ENCODE data around the gene PMEL.

The PMEL gene

DNA sequence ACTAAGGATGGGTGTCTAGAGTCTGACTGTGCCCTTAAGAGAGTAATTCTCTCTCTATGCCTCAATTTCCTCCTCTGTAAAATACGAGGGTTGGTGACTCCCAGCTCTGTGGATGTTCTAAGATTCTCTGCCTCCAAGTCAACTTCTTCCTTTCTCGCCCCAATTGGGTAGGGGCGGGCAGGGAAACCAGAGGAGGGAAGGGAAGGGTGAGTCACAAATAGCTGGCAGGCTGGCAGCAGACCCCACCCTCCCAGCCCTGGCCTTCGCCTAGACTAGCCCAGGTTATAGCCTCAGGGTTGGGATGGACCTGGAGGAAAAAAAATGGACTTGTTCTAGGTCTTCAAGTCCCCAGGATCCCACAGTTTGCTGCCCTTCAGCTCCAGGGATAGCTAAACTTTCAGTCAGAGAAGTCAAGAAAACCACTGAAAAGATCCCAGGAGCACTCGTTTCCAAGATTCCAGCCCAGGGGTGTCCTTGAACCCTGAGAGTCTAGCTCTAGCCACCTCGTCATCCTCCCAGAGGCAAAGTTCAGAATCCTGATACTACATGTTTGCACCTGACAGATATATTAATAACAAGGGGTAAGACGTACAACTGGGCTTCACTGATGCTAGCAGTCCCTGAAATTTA is 32.6 kb downstream of the PMEL start:
- Mint-ChIP-seq H3K4me3 (peak overlapping the region; percentile 99), H3K27ac (ENCODE audit: low read depth) (peak overlapping the region; percentile 99), H3K9me3 (no peaks in the 10 kb centered on the region), H3K36me3 (ENCODE audit: insufficient read depth) (peaks cover 58% of the 10 kb centered on the region), H3K27me3 (no peaks in the 10 kb centered on the region), H3K4me1 (peaks cover 80% of the 10 kb centered on the region)
- no peak for DNase-seq (ENCODE audit: low spot score in 2 of 2)
- no peak for ATAC-seq (replicated peaks; ENCODE audit: extremely low read depth, poor library complexity, severe bottlenecking)

DNA sequence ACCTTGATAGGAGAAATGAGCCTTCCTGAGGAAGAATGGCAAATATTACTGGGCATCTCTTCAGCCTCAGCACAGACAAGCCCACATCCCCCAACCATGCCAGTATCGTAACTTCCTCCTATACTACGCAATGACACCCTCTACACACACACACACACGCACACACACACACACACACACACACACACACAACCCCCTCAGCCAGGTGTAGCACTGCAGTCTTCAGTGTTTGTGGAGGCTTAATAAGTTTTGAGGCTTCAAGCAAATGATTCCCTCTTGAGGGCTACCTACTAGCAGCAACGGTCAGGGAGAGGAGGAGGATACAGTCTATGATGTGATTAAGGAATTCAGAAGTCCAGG is 33.3 kb downstream of the PMEL start:
- Mint-ChIP-seq H3K9me3 (no peaks in the 10 kb centered on the region), H3K4me1 (peaks cover 80% of the 10 kb centered on the region), H3K4me3 (peak overlapping the region; percentile 99), H3K36me3 (ENCODE audit: insufficient read depth) (peaks cover 62% of the 10 kb centered on the region), H3K27ac (ENCODE audit: low read depth) (peak overlapping the region; percentile 99), H3K27me3 (no peaks in the 10 kb centered on the region)
- ATAC-seq (replicated peaks; ENCODE audit: extremely low read depth, poor library complexity, severe bottlenecking) (peak; percentile 44), DNase-seq (ENCODE audit: low spot score in 2 of 2) (peak in 1 of 2 donors; percentile 37)

DNA sequence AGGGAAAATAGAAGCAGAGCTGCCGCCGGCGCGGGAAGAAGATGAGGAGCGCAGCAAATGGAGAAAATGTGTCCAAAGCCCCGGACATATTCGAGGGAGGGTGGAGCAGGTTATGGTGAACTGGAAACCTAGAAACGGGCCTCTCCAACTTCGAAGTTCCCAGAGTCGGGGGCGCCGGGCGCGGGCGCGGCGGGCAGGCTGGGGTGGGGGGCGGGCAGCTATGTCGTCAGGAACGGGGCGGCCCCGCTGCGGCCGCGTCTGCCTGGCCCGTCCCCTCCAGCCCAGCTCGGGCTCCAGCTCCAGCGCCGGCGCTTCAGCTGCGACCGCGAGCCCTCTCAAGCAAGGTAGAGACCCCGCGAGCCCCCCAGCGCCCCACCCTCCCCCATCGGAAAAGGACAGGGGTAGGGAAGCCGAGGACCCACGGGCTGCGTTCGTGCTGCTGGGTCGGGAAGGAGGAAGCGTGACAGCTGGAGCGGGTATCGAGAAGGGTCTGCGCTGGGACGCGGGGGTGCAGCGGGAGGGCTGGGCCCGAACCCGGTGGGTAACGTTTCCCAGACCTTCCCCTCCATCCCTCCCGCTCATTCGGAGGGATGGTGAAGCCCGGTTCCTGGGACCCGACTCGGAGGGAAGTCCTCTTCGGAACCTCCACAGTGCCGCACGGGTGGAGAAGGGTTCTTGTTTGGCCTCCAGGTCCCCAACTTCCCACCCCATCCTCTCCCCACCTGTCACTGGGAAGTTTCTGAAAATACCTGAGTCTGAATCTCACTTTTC is 33.9 kb downstream of the PMEL start:
- peaks cover 78% of the 10 kb centered on the region for H3K4me1 Mint-ChIP-seq
- ATAC-seq (replicated peaks; ENCODE audit: extremely low read depth, poor library complexity, severe bottlenecking): no peak
- H3K27ac Mint-ChIP-seq (ENCODE audit: low read depth): peak overlapping the region; percentile 99
- no peak for DNase-seq (ENCODE audit: low spot score in 2 of 2)
- H3K9me3 Mint-ChIP-seq: no peaks in the 10 kb centered on the region
- H3K27me3 Mint-ChIP-seq: no peaks in the 10 kb centered on the region
- peaks cover 57% of the 10 kb centered on the region for H3K36me3 Mint-ChIP-seq (ENCODE audit: insufficient read depth)
- peak overlapping the region; percentile 99 for H3K4me3 Mint-ChIP-seq

DNA sequence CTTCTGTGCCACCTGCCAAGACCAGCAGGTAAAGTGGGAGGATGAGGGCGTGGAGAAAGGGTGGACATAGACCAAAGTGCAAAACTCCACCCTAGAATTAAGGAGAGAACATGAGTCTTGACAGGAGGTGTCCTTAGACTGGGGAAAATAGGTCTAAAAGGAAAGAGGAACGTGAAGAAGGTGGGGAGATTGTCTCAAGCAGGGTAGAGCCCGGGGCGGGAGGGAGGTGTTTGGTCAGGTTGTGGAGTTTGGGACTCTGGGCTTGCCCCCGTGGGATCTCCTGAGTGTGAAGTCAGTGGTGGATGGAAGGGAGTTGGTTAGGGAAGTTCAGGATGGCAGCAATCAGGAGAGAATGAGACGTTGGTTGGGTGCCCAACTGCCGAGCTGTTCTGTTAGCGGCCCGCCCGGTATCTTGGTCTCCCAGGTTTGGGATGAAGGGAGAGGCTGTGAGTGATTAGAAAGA is 34.5 kb downstream of the PMEL start:
- ATAC-seq (replicated peaks; ENCODE audit: extremely low read depth, poor library complexity, severe bottlenecking): no peak
- Mint-ChIP-seq H3K4me3 (peak overlapping the region; percentile 99), H3K9me3 (no peaks in the 10 kb centered on the region), H3K4me1 (peaks cover 81% of the 10 kb centered on the region), H3K27me3 (no peaks in the 10 kb centered on the region), H3K36me3 (ENCODE audit: insufficient read depth) (peaks cover 55% of the 10 kb centered on the region), H3K27ac (ENCODE audit: low read depth) (peak overlapping the region; percentile 99)
- no peak for DNase-seq (ENCODE audit: low spot score in 2 of 2)

DNA sequence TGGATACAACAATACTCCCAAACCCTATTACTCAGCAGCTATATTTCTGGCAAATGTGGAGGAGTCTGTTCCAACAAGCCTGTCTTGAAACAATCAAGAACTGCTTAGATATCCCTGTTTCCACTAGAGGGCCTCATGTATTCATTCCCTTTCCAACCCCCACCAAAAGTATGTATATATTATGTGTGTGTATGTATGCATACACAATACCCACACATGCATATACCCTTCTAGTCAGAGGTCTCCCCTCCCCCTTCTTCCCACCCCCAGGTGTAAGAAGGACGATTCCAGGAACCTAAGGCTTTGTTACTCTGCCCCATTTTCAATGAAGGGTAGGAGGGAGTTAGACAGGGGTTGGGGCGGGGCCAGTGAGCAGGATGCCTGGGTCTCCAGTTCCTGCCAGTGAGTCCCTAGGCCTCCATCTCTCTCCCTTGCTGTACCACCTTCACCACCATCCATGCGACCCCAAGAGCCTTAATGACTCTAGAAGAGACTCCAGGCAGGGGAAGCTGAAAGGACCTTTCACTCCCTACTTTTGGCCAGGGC is 35.0 kb downstream of the PMEL start, which contains the start of gene DGKA:
Gene DGKA, plus strand, starts transcription at position 392 of the 546 bp plus-strand sequence. CDS start 5,342 bp downstream, outside the sequence.
- no peak for ATAC-seq (replicated peaks; ENCODE audit: extremely low read depth, poor library complexity, severe bottlenecking)
- peaks cover 81% of the 10 kb centered on the region for H3K4me1 Mint-ChIP-seq

DNA sequence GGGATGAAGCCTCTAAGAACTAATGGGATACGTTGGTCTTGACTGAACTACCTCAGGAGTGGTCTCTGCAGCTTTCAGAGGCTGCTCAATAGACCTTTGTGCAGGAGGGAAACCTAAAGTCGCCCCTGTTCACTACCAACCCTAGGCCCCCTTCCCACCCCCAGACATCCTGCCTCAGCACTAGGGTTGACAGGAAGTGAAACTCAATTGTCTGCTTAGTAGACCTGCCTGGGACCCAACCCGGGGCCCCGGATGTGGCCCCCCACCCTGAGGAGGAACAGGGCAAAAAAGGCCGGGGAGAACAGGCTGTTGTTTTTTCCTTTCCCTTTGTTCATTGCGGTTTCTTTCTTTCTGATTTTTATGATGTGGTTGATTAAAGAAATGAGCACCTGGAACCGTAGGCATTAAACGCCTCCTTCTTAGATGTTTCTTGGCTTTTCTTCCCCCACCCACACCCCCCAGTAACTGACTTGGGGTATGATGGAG is 36.5 kb downstream of the PMEL start:
- H3K4me3 Mint-ChIP-seq: peak overlapping the region; percentile 99
- H3K36me3 Mint-ChIP-seq (ENCODE audit: insufficient read depth): peaks cover 48% of the 10 kb centered on the region
- H3K9me3 Mint-ChIP-seq: no peaks in the 10 kb centered on the region
- DNase-seq (ENCODE audit: low spot score in 2 of 2) (peak; percentile 52 to 68), ATAC-seq (replicated peaks; ENCODE audit: extremely low read depth, poor library complexity, severe bottlenecking) (peak; percentile 50)
- peak overlapping the region; percentile 99 for H3K27ac Mint-ChIP-seq (ENCODE audit: low read depth)
- peaks cover 77% of the 10 kb centered on the region for H3K4me1 Mint-ChIP-seq
- no peaks in the 10 kb centered on the region for H3K27me3 Mint-ChIP-seq

More for the DNA sequence above, 35.0 kb downstream of the PMEL start, which contains the start of gene DGKA:
- DNase-seq (ENCODE audit: low spot score in 2 of 2): peak in 1 of 2 donors; percentile 28
- peaks cover 52% of the 10 kb centered on the region for H3K36me3 Mint-ChIP-seq (ENCODE audit: insufficient read depth)
- peak within 1 kb of the TSS; percentile 99 for H3K4me3 Mint-ChIP-seq
- no peaks in the 10 kb centered on the region for H3K27me3 Mint-ChIP-seq
- H3K9me3 Mint-ChIP-seq: no peaks in the 10 kb centered on the region
- H3K27ac Mint-ChIP-seq (ENCODE audit: low read depth): peak within 1 kb of the TSS; percentile 99

DNA sequence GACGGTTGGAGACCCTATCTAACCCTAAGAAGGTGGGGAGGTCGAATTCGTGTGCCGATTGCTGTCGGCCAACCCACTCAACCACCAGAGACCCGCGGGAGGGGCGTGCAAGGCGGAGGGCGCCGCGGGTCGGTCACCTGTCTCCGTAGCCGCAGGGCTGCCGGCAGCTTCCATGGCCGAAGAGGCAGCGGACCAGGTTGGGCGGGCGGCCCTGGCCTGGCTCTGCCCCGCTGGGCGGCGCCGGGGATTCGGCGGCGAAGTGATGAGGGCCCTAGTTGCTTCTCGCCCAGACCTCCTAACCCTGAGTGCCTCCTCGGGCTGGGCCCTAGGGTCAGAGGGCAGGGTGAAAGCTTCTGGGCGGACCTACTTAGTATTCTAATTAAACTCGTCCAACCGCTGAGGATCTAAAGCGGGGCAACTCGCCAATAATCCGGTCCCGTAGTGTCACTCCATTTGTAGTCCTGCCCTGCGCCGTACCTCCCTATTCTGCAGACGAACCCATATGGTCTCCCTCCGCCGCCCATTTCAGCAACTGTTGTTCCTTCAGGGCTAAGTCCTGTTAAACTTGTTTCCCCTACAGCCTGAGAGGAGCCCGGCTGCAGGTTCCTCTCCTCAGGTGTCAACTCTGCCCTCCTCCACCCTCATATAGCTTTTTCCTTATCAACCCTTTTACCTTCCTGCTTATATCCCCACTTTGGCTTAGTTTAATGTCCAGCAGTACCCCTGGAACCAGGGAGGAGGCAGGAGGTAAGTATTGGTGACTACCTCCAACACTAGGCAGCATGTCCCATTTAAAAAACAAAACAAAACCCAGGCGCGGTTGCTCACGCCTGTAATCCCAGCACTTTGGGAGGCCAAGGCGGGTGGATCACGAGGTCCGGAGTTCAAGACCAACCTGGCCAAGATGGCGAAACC is 38.0 kb downstream of the PMEL start, which contains the start of gene PYM1:
Gene PYM1, minus strand, starts transcription at position 307 of the 915 bp plus-strand sequence. Its CDS starts 133 bp downstream, at position 174.
- Mint-ChIP-seq H3K4me3 (peak within 1 kb of the TSS; percentile 99), H3K9me3 (no peaks in the 10 kb centered on the region), H3K36me3 (ENCODE audit: insufficient read depth) (peaks cover 46% of the 10 kb centered on the region), H3K4me1 (peaks cover 71% of the 10 kb centered on the region), H3K27me3 (no peaks in the 10 kb centered on the region), H3K27ac (ENCODE audit: low read depth) (peak within 1 kb of the TSS; percentile 99)
- ATAC-seq (replicated peaks; ENCODE audit: extremely low read depth, poor library complexity, severe bottlenecking): peak; percentile 11
- peak; percentile 37 to 48 for DNase-seq (ENCODE audit: low spot score in 2 of 2)

DNA sequence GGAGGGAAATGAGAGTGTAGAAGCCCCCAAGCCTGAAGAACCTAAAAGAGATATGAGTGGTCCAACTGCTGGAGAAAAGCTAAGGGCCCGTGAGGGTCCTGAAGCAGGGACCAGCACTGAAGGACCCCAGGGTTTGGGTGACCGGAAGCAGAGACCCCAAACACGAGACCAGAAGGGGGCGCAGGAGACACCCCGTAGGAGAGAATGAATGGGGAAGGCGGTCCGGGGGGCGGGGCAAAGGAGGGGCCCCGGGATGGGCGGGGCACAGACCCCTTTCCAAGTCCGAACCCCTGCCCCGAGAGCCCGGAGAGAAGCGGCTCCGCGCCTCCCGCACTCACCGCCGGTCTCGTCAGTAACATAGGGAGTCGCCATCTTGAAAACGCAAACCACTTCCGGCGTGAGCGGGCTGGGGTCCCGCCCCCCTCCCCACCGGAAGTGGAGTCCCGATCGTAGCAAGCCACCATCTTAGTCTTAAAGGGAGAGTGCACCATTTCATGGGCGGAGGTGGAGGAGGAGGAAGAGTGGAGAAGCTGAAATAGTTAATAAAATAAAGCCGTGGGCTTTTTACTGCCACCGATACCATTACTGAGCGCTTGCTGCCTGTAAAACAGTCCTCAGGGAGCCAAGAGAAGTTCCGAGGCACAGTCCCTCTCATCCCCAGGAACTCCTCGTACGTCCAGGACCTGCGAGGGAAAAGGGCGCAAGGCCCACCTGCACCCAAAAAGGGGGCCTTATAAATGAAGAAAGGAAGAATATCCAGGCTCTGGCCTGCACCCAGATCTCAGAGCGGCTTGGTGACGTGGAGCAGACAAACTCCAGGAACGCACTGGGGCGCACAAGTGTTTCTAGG is 38.9 kb downstream of the PMEL start:
- ATAC-seq (replicated peaks; ENCODE audit: extremely low read depth, poor library complexity, severe bottlenecking) (peak; percentile 52), DNase-seq (ENCODE audit: low spot score in 2 of 2) (peak; percentile 63 to 70)
- peaks cover 44% of the 10 kb centered on the region for H3K36me3 Mint-ChIP-seq (ENCODE audit: insufficient read depth)
- H3K27me3 Mint-ChIP-seq: no peaks in the 10 kb centered on the region
- peak overlapping the region; percentile 99 for H3K4me3 Mint-ChIP-seq
- no peaks in the 10 kb centered on the region for H3K9me3 Mint-ChIP-seq
- peaks cover 65% of the 10 kb centered on the region for H3K4me1 Mint-ChIP-seq
- H3K27ac Mint-ChIP-seq (ENCODE audit: low read depth): peak overlapping the region; percentile 95

DNA sequence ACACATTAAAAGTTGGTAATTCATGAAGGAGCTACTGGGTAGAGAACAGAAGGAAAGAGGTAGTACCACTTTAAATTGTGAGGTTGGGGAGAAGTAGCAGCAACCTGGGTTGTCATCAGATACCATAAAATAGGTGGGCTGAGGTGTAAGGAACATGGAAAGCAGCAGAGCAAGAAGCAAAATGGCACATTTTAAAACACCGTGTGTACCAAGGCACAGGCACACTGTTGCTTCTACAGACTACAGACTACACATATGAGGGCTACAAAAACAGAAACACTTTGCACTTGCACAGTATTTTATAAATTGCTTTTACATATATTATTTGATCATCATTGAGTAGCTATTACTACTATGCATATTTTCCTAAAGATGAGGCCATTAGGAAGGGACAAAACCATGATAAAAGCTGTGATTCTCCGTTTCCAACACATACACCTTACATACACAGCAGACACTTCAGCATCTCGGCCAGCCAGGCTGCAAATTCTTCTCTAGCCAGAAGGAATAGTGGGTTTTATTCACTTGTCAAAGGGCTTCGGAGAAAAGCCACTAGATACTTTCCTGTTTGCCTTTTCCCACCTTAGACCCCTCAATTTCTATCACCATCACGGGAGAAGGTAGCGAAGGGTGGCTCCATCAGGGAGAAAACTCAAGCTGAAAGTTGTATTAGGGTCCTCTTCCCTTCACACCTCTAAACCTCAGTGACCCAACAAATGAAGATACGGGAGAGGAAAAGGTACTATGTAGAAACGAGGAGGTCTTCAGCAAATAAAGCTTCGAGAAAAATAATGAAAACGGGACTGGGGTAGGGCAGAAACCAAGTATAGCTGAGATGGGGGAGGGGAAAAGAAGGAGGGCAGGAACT is 39.7 kb downstream of the PMEL start:
- Mint-ChIP-seq H3K36me3 (ENCODE audit: insufficient read depth) (peaks cover 39% of the 10 kb centered on the region), H3K4me3 (peak overlapping the region; percentile 99), H3K27me3 (no peaks in the 10 kb centered on the region), H3K9me3 (no peaks in the 10 kb centered on the region), H3K4me1 (peaks cover 60% of the 10 kb centered on the region), H3K27ac (ENCODE audit: low read depth) (peak overlapping the region; percentile 95)
- DNase-seq (ENCODE audit: low spot score in 2 of 2) (no peak), ATAC-seq (replicated peaks; ENCODE audit: extremely low read depth, poor library complexity, severe bottlenecking) (no peak)

DNA sequence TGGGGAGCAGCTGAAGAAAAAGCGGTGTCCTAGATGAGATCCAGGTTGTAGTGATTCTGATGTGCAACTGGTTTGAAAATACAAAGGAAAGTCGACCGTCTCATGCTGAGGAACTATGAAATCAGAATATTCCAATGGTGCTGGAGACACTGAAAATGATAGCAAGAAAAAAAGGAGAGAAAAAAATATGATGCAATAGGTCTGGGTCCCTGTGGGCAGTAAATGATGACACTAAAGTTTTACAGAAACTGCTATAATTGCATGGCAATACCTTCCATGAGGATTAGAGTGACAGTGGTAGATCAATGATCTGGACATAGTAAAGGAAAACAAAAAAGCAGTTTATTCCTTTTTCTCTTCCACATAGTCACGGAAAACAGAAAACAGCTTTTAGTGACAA is 40.5 kb downstream of the PMEL start:
- no peak for ATAC-seq (replicated peaks; ENCODE audit: extremely low read depth, poor library complexity, severe bottlenecking)
- no peak for DNase-seq (ENCODE audit: low spot score in 2 of 2)
- H3K27me3 Mint-ChIP-seq: no peaks in the 10 kb centered on the region
- H3K36me3 Mint-ChIP-seq (ENCODE audit: insufficient read depth): peaks cover 34% of the 10 kb centered on the region
- H3K4me1 Mint-ChIP-seq: peaks cover 53% of the 10 kb centered on the region
- H3K4me3 Mint-ChIP-seq: peak overlapping the region; percentile 99
- no peaks in the 10 kb centered on the region for H3K9me3 Mint-ChIP-seq
- peak overlapping the region; percentile 95 for H3K27ac Mint-ChIP-seq (ENCODE audit: low read depth)

Data from central memory CD8-positive, alpha-beta T cell (primary cell).